Left lung (tissue), 10 donors: ENCODE data around the gene FAM120B. TPM values are rescaled to one million over a fixed set of nuclear protein-coding genes. Genes with fewer than 3 reads are reported as not detected.
"Not testable (repeated sequence)": the region's sequence is repeated elsewhere in the genome, so short reads cannot be mapped to it uniquely, and the experiment has no call there.

Experiments used
- ATAC-seq: fragments of 200-7000 bp; cut with Tn5 transposase; one replicate; pipeline ENCODE4 v1.9.1; 2020; ENCODE audit warnings: moderate library complexity
- DNase-seq, 4 donors: peaks; one replicate each; pipeline ENCODE4 v3.0.0-alpha.2; 2013 to 2020
- H3K27ac ChIP-seq, 2 donors: fragments of 200-600 bp; sonication (generic) in 1 of 2; one replicate each; pipeline versions ENCODE4 v1.5.0 to v1.8.0; 2020 to 2021
- H3K27me3 ChIP-seq, 2 donors: fragments of 200-600 bp; sonication (generic) in 1 of 2; one replicate each; pipeline versions ENCODE4 v1.5.0 to v1.8.0; 2020 to 2021
- H3K36me3 ChIP-seq, 2 donors: fragments of 200-600 bp; sonication (generic) in 1 of 2; one replicate each; pipeline versions ENCODE4 v1.5.0 to v1.8.0; 2020 to 2021
- H3K4me1 ChIP-seq, 2 donors: fragments of 200-600 bp; one replicate each; pipeline ENCODE4 v1.8.0; 2021
- H3K4me3 ChIP-seq, 2 donors: fragments of 200-600 bp; sonication (generic) in 1 of 2; one replicate each; pipeline versions ENCODE4 v1.5.0 to v1.8.0; 2020 to 2021; ENCODE audit warnings: mild to moderate bottlenecking in 1 of 2
- H3K9me3 ChIP-seq, 2 donors: fragments of 200-600 bp; sonication (generic) in 1 of 2; one replicate each; pipeline versions ENCODE4 v1.5.0 to v1.8.0; 2020 to 2021
- CTCF ChIP-seq, 2 donors: fragments of 200-600 bp; sonication (generic) in 1 of 2; IDR thresholded peaks; one replicate each; pipeline versions ENCODE4 v1.5.0 to v1.8.0; 2021; ENCODE audit warnings: antibody characterized with exemption in 2 of 2
- intact Hi-C, 2 donors: fragments of 100-400 bp; cut with DNase I; formaldehyde crosslinking; loops; one replicate each; pipeline versions ENCODE4 v1.11.2 to v1.14.2; 2022
- polyA plus RNA-seq, 6 donors: library from polyadenylated mRNA; unstranded; fragments of 120-200 nt; gene quantifications; one replicate each; pipeline ENCODE4 v1.2.1, GENCODE V29; 2013; ENCODE audit not compliant: insufficient read length in 6 of 6
- total RNA-seq, 2 donors: library from RNA; stranded (reverse); fragmentation: NEBNext Ultra II Directional; extraction: Animal tissue kit (Norgen Biotek cat#: 25700); gene quantifications; one replicate each; pipeline ENCODE4 v1.2.1, GENCODE V29; 2021
- donor health status: DM: no; HTN: yes; CAD: no.
- donor health status: DM: no; HTN: no; CAD: no.

The FAM120B gene
- total and polyA plus RNA-seq, 8 donors: 26.6 to 37.7 (median 35.5) TPM

GRCh38 chr6:170347091-170347490 lies 40.5 kb downstream of the FAM120B start:
- H3K36me3 ChIP-seq: peaks cover 0 to 55% of the 10 kb centered on the region in 2 donors
- H3K4me3 ChIP-seq: no peak overlapping the region
- H3K4me1 ChIP-seq: peaks cover 0 to 11% of the 10 kb centered on the region in 2 donors
- no peak for ATAC-seq
- peaks cover 0 to 11% of the 10 kb centered on the region in 2 donors for H3K9me3 ChIP-seq
- TF ChIP-seq CTCF (IDR thresholded peaks at IDR 0.05): no peak
- no peak for DNase-seq
- H3K27ac ChIP-seq: peak overlapping the region in 1 of 2 donors; percentile 48
- intact Hi-C loops: no loop called here
- H3K27me3 ChIP-seq: no peaks in the 10 kb centered on the region

- Histone ChIP-seq H3K27me3 (no peaks in the 10 kb centered on the region), H3K9me3 (peaks cover 0 to 11% of the 10 kb centered on the region in 2 donors), H3K27ac (peak overlapping the region in 1 of 2 donors; percentile 48), H3K4me3 (no peak overlapping the region), H3K36me3 (peaks cover 0 to 55% of the 10 kb centered on the region in 2 donors), H3K4me1 (peaks cover 0 to 11% of the 10 kb centered on the region in 2 donors)
- no peak for DNase-seq
- intact Hi-C loops: no loop called here
- no peak for TF ChIP-seq CTCF (IDR thresholded peaks at IDR 0.05)
- ATAC-seq: no peak
Measured at GRCh38 chr6:170347975-170348374, 41.4 kb downstream of the FAM120B start.

- intact Hi-C loops, H3K4me3 ChIP-seq, H3K27ac ChIP-seq, H3K27me3 ChIP-seq, DNase-seq, ATAC-seq, H3K4me1 ChIP-seq: not testable (repeated sequence)
- H3K36me3 ChIP-seq: peaks cover 0 to 50% of the 10 kb centered on the region in 2 donors
- H3K9me3 ChIP-seq: peaks cover 0 to 13% of the 10 kb centered on the region in 2 donors
Measured at GRCh38 chr6:170351456-170351855, 44.9 kb downstream of the FAM120B start.

GRCh38 chr6:170355190-170355589 lies 48.6 kb downstream of the FAM120B start:
- Histone ChIP-seq H3K36me3 (peaks cover 0 to 57% of the 10 kb centered on the region in 2 donors), H3K9me3 (peaks cover 0 to 13% of the 10 kb centered on the region in 2 donors)
- DNase-seq, H3K27me3 ChIP-seq, H3K4me1 ChIP-seq, H3K27ac ChIP-seq, intact Hi-C loops, ATAC-seq, H3K4me3 ChIP-seq: not testable (repeated sequence)

- Histone ChIP-seq H3K27me3 (no peaks in the 10 kb centered on the region), H3K4me1 (peaks cover 0 to 5% of the 10 kb centered on the region in 2 donors), H3K27ac (no peak overlapping the region), H3K4me3 (no peak overlapping the region), H3K9me3 (peaks cover 0 to 8% of the 10 kb centered on the region in 2 donors), H3K36me3 (peaks cover 0 to 57% of the 10 kb centered on the region in 2 donors)
- ATAC-seq (no peak), DNase-seq (no peak)
- intact Hi-C loops: no loop called here
- TF ChIP-seq CTCF (IDR thresholded peaks at IDR 0.05): no peak
Measured at GRCh38 chr6:170355661-170356060, 49.1 kb downstream of the FAM120B start.

GRCh38 chr6:170357812-170358211 lies 51.3 kb downstream of the FAM120B start:
- no peak overlapping the region for H3K27ac ChIP-seq
- ATAC-seq (no peak), DNase-seq (no peak)
- no peak for TF ChIP-seq CTCF (IDR thresholded peaks at IDR 0.05)
- H3K9me3 ChIP-seq: peaks cover 0 to 2% of the 10 kb centered on the region in 2 donors
- no peaks in the 10 kb centered on the region for H3K27me3 ChIP-seq
- peaks cover 0 to 5% of the 10 kb centered on the region in 2 donors for H3K4me1 ChIP-seq
- intact Hi-C loops: no loop called here
- H3K4me3 ChIP-seq: no peak overlapping the region
- H3K36me3 ChIP-seq: peaks cover 0 to 65% of the 10 kb centered on the region in 2 donors
